Gastroesophageal sphincter (tissue), 3 donors: ENCODE data around the gene FERMT3.

Experiments
- CTCF ChIP-seq, 4 experiments: fragments of 200-600 bp in 2 of 4; fragments of 450-650 bp in 2 of 4; sonication (generic) in 1 of 4; IDR thresholded peaks; one replicate each; pipeline ENCODE4 v1.5.1; 2017 to 2019; ENCODE audit warnings: antibody characterized with exemption in 4 of 4, mild to moderate bottlenecking in 2 of 4, moderate library complexity in 2 of 4
- POLR2A ChIP-seq, 2 donors: fragments of 450-650 bp; IDR thresholded peaks; one replicate each; pipeline ENCODE4 v1.6.1; 2017; ENCODE audit warnings: antibody characterized with exemption in 2 of 2, mild to moderate bottlenecking in 2 of 2, moderate library complexity in 1 of 2
- POLR2AphosphoS5 ChIP-seq: sonication (generic); formaldehyde crosslinking; IDR thresholded peaks from one replicate; pipeline ENCODE4 v1.6.1; 2017; ENCODE audit warnings: antibody characterized with exemption

GRCh38 chr11:64157631-64158394 lies 48.7 kb upstream of the FERMT3 start:
- no peak for TF ChIP-seq POLR2A (IDR thresholded peaks at IDR 0.05)
- TF ChIP-seq CTCF (IDR thresholded peaks at IDR 0.05) = no peak
- no peak for TF ChIP-seq POLR2AphosphoS5
